Measurements from ENCODE around the gene AP1G2.

AP1G2 gene

DNA sequence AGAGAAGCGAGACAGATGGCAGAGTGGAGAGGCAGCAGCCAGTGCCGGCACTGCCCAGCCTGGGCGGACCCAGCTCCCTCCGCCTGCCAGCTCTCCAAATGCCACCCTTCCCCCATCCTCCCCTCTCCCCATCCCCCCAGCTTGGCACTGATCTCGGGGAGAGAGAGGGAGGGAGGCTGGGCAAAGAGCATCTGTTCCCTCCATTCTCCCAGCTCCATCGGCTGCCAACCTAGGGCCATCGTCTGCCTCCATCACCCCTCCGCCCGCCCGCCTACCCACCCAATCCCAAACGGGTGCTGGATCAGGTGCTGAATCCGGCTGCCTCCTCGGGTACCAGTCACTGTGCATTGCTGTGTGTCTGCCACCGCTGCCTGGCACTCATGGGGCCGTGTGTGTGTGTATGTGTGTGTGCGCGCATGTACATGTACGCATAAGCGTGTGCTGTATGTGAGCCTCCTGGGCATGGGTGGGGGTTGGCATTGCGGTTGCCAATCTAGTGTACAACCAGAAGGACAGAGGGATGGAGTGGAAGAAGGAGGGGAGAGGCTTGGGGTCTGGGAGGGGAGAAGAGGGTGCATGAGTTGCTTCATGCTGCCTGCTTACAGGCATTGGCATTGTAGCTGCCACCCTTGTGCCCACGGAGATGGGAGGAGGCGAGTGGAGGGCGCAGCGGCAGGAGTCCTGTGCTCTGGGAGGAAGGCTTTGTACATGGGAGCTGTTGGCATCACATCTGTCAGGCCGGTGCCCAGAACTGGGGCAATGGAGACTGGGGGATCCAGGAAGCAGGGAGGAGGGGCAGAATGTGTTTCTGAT lies 54.4 kb downstream of the AP1G2 start:
- no peak for DNase-seq

GRCh38 chr14:23512156-23512555 lies 55.4 kb downstream of the AP1G2 start:
- DNase-seq, result no peak
